ENCODE measurements around the gene TMEM63C.
"Not testable (repeated sequence)": the region's sequence is repeated elsewhere in the genome, so short reads cannot be mapped to it uniquely, and the experiment has no call there.

The TMEM63C gene

DNA sequence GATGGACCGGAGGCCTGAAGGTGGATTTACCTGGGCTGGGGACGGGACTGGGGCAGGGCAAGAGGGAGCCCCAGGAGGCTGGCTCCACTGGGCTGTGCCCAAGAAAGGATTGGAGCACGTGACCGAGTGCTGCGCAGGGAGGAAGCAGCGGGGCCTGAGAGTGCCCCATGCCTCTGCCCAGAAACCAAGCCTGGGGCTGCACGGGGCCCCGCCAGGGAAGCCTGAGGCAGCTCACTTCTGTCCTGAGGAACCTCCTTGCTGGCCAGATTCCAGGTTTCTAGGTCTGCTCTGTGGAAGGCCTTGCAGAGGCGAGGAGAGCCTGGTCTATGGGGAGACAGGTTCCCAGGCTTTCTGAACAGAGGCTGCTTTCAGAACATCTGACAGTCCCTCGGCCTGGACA, 79.0 kb downstream of the TMEM63C start:
- DNase-seq = no peak

DNA sequence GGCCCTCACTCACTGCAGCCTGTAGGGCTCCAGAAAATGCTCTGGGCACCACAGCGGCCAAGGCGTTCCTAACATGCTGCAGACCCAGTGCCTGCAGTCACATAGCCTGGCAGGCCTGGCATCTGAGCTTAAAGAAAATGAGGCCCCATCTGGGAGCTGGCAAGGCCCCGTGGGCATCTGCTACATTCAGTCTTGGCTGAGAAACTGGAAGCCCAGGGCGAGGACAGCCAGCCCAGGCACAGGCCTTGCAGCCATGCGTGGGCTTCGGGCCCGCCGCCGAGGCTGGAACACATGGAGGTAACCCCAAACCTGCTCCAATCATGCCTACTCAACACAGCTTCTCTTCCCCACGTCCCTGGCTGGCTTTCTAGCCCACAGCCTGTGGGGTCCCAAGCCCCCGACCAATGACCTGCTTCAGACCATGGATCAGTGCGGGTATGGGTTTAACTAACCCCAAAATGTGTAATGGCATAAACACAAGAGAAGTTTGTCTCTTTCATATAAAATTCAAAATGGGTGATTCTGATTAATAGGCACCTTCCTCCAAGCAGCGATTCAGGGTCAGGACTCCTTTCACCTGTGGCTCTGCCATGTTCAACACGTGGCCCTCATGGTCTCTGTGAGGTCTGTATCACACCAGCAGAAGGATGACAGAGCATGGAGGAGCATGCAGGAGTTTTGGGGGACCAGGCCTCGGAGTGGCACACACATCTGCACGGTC, 83.0 kb downstream of the TMEM63C start:
- no peak for DNase-seq

DNA sequence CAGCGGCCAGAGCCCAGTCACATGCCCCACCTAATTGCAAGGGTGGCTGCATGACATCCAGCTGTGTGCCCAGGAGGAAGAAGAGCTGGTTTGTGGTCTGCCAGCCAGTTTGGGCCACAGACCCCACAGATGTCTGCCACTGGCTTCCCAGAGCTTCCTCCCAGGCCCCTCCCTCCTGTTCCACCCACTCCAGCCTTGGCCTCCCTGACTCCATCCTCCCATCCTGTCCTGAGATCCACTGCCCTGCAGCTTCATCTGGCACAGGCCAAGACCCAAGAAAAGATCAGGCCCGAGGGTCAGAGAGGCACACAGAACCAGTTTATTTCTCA, 83.6 kb downstream of the TMEM63C start:
- no peak for DNase-seq

DNA sequence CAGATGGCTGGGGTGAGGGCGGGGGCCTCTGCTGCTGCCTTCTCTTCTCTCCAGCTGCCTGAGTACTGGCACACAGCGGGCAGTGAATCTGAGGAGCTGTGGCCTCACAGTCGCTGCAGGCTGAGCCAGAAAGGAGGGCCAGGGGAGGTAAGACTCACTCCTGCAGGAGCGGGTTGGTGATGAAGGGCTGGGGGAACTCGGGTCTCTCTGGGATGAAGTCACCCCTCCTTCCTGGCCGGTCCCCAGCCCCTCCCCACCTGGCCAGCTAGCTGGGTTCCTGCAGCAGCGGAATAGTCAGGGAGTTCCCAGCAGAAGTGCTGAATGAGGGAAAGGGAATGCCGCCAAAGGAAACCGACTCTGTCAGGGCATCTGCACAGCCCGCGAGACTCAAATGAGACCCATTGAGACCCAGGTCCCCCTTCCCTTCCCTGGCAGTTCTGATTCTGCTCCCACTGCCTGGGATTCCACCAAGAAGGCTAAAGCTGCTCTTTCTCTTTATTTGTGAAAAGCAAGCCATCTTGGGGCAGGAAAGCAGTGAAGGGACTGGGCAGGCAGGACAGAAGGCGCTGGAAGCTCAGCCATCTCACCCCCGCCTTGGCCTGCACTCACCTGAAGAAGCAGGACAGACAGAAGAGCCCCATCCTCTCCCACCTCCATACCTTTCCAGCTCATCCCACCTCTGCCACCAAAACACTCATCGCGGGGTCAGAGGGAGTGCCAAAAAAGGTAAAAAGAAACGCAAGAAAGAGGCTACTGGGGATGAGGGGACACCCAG, 84.2 kb downstream of the TMEM63C start:
- DNase-seq = no peak

DNA sequence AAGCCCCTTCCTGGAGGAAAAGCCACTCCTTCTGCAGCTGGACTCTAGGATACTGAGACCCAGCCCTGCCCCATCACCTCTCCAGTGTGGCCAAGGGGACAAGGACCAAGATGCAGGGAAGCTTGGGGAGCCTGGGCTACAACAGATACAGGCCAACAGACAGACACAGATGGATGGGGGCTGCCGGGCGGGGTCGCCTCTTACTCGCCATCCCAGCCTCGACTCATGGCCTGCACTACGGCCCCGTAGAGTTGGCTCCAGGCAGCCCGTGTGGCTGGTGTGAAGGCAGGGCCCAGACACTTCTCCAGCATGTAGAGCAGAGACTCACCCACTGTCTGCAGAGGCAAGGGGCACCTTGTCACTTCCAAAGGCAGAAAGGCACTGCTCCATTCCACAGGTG, 84.7 kb downstream of the TMEM63C start:
- DNase-seq = no peak

DNA sequence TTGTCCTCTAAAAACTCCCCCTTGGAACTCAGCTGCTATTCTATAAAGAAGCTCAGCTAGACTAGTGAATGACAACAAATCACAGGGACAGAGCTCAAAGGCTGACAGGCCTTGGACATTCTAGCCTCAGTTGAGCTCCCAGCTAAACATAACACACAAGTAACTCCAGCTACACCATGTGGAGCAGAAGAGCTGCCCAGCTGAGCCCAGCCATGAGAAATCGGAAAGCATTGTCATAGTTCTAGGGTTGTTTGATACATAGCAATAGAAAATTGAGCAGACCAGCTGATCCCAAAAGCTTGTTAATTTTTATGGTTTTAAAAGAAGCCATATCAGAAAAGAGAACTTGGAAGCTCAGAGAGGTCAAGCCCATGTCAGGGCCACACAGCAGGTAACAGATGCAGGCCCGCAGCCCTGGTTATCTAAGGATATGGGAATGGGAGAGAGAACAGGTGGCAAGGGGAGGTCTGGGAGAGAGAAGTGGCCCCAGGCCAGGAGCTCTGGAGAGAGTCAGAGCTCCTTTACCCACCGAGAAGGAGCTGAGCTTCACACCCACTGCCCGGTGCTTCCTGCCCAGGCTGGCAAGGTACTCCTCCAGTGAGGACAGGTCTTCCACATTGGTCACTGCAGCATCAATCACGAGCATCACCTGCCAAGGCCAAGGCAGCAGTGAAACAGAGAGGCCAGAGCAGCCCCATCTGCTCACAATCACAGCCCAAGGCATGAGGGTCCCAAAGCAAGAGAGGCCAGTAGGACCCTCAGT, 86.5 kb downstream of the TMEM63C start:
- no peak for DNase-seq

DNA sequence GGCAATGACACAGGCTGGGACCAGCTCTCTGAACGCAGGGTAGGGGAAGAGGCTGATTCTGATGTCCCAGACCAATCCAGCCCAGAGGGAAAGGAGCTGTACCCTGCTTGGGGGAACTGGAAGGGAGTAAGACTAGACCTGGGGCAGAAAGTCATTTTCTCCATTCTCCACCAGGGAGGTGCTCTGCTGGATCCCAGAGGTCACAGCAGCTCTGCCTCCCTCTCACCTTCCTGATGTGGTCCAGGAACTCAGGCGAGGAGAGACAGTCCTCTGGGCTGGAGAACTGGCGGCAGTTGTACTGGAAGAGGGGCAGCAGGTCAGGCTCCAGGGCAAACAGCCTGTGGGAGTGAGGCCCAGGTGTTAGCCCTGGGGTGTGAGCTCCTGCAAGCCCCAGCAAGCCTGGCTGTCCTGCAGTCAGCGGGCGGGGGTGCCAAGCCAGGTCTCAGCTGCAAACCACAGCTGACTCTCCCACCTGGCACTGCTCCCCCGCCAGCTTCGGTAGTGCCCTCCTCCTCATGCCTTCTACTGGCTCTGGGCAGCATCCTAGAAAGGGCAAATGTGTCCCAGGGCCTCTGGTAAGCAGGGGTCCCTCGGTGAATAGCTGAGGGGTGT, 87.5 kb downstream of the TMEM63C start:
- DNase-seq = no peak

DNA sequence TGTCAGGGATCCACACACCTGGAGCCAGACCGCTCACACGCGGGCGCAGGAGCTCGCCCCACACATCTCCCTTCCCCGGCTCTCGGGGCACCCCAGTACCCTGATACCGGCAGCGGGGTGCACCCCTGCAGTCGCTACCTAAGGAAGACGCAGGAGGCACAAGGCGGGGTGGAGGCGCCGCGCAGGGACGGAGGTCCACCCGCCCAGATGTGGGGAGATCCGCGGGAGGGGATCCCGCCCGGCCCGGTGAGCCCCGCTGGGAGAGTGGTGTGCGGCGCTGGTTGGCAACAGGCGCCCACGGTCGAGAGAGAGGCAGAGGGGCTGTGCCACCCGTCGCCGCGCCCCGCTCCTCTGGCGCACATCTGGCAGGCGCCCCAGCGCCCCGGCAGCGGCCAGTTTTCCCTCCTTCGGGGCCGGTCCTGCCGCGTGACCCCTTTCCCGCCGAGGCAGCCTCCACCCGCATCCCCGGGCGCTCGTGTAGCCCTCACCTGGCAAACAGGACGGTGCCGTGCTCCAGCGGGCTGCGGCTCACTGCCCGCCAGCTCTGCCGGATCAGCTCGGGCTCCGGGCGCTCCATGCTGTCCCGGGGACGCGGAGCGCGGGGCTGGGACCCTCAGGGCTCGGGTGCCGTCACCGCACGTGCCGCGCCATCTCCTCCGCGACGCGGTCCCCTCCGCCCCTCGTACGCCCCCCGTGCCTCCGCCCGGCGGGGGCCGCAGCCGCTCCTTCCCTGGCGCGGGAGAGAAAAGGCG, 88.9 kb downstream of the TMEM63C start:
- no peak for DNase-seq

DNA sequence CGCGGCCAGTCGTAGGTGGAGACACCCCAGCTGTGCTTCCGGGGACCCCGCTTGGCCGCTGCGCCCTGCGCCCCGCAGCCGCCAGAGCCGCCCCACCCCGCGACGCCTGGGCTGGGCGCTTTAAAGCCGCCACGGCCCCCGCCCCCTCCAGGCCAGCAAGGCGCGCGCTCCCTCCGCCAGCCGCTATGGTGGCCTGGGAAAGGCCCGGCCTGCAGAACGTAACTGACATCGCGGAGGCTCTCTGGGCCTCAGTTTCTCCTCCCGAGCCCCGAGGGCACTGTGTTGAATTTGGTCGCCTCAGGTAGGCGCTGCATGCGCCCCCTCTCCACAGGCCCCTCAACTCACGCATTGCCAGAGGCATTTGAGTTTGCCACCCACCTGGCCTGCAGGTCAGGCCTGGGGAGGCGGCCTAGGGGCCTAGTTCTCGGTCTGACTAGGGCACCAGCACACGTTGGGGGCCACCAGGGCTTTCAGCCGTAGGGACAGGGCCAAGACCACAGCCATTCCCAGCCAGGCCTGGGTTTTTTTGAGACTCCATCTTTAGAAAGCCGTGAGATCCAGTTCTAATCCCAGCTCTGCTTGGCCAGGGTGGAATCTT, 89.6 kb downstream of the TMEM63C start, which contains the start of gene NGB:
Gene NGB (minus strand): TSS at position 94 of the 598 bp plus-strand sequence. CDS start 269 bp downstream, outside the sequence.
- DNase-seq = no peak

DNA sequence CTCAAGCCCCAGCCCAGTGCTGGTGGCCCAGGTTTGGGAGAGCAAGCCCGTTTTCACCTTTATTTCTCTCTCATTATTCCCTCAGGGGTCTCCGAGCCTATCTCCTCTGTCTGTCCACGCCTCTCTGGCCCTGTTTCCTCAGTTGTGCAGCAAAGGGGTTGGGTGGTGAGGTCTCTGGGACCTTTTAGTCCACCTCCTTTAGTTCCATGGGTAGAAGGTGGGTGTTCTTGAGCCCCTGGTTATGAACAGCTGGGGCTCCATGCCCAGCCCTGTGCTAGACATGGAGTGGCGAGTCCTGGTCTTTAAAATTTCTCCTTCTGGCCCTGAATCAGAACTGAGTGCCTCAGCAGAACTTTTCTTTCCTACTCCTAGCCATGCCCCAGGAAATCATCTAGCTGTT, 90.7 kb downstream of the TMEM63C start:
- DNase-seq = no peak

DNA sequence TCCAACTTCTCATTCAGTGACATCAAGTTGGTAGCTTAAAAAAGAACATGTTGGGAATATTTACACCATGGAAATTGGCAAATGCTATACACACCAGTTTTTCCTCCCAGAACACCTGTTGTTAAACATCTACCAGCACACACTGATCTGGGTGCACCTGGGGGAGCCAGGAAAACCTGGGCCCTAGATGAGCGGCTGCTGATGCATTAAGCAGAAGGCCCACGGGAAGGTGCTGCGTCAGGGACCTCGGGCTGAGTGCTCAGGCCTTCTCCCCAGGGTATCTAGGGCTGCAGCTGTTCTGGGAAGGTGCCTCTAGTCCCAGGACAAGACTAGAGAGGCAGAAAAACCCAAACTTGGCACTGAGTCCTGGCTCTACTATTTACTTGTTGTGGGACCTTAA, 92.2 kb downstream of the TMEM63C start:
- DNase-seq = no peak

DNA sequence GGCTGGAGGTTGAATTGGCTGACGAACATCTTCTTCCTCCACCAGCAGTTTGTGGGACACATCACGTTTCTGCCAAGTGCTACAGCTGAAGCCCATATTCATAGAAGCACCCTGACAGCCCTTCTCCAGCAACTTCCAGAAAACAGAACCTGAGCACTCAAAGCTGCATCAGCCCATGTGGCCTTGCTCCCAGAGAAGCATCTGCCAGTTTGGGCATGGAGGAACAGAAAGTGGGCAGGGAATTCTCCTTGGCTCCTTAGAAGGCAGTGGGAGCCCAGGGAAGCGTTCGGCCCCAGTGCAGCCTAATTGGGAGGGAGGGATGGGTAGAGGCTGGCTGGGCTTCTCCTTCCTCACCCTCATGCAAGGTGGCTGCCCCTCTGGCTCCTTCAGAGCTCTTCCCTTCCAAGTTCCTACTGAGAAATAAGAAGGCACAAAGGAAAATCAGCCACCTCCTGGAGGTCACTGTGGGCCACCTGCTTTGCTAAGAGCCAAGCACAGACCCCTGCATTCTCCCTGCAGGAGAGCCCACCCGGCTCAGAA, 93.5 kb downstream of the TMEM63C start:
- no peak for DNase-seq

DNA sequence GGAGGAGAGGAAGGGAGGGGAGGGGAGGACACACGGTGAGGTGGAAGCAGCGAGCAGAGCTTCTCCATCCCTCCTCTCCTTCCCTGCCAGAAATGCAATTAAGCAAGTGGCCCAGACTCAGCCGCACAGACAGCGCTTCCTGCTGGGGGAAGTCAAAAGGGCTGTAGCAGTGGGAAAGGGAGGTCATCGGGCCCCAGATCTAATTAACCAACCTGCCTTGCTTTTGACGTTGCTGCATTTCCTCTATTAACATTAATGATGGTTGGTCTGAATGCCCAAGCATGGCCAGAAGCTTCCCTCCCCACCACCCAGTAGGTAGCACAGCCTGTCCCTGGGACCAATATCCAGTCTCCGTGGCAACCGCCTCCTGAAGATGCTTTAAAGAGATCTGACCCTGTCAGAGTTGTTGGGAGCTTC, 94.0 kb downstream of the TMEM63C start:
- no peak for DNase-seq

DNA sequence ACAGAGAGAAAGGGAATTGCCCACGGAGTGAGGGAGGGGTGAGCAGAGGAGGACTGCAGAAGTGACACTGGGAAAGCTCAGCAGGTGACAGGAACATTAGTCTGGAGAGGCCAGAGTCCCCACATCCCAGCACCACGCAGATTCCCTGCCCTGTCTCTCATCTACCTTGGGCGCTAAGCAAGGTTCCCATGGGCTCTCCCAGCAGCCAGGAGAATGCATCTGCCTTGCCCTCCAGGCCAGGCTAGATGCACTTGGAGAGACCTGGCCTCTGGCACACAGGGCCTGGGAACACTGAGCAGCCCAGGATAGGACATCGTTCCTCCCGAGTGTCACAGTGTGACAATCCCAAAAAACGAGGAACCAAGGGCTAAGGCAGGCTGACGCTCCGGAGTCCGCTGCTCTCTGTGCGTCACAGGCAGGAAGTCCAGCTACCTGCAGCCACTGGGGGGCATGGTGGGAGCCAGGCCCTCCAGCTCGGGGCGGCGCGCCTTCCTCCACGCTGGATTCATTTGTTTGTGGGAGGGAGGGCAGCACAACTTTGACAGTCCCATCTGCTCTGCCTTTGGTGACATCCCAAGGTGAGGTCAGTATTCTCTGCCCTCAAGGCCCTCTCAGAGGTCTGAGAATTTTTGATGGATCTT, 94.8 kb downstream of the TMEM63C start:
- no peak for DNase-seq

DNA sequence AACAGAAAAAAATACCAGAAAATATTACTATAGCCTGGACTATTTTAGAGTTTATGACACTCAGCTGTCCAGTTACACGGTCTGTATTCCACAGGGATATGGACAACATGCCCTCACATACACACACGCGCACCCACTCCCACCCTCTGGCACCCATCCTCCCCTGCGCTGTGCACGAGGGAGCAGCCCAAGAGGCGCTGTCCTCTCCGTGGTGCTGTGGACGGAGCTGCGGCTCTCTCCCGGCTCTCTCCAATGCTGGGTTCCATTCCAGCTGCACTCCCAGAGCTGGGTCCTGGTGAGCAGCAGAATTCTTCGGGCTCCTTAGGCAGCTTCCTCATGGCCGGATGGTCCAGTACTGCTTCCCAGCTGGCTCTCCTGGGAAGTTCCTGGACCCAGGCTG, 95.4 kb downstream of the TMEM63C start:
- DNase-seq = no peak

DNA sequence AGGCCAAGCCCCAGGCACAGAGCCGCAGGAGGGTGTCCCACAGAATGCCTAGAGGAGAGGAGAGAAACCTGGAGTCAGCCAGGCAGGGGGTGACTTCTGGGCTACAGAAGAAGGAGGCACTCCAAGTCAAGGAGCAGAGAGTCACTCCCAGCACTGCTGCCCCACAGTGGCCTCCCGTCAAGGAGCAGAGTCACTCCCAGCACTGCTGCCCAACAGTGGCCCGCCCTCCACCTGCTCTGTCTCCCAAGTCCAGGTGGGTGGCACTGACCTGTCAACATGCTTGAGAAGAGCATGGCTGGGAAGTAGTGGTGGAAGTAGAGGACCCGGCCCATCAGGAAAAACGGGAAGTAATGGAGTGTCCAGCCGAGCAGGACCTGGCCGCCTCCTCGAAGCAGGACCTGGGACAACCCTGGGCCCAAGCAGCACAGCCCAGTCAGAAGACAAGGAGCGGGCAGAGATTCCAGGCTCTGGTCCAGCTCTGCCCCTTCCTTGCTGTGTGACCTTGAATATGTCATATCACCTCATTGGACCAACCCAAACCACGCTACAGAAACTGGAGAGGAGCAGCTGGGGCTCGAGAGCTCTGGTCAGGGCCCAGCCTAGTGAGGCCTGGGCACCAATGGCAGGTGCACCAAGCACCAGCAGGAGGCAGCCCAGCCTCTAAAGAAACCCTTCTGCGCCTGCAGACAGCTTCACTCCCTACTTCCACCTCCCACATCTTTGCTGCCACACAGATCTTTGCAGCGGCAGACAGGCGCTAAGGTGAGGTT, 97.0 kb downstream of the TMEM63C start:
- no peak for DNase-seq

DNA sequence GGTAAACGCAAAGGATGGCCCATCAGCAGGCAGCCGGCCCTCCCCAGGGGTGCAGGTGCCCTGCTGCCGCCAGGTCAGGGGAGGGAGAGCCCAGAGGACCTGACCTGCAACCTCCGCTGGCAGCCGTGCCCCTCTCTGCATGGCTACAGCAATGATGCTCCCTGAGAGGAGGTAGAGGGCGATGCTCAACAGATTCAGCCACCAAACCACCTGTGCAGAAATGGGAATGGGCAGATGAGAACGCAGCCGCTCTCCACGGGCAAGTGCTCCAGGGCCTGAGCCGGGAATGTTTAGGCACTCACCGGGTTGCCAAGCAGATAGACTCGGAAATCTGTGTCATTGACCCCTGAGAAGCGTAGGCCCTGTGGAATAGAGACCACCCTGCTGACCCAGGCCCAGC, 98.1 kb downstream of the TMEM63C start:
- DNase-seq = no peak

DNA sequence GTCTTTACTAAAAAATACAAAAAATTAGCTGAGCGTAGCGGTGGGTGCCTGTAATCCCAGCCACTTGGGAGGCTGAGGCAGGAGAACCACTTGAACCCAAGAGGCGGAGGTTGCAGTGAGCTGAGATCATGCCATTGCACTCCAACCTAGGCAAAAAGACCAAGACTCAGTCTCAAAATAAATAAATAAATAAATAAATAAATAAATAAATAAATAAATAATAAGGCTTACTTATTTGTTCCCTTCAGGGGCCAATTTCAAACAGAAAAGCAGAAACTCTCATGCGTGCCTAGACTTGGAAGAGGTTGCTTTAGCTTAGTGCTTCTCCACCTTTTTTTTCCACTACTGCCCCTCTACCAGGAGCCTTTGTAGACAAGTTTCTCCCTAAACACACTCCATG, 99.3 kb downstream of the TMEM63C start:
- not testable (repeated sequence) for DNase-seq

DNA sequence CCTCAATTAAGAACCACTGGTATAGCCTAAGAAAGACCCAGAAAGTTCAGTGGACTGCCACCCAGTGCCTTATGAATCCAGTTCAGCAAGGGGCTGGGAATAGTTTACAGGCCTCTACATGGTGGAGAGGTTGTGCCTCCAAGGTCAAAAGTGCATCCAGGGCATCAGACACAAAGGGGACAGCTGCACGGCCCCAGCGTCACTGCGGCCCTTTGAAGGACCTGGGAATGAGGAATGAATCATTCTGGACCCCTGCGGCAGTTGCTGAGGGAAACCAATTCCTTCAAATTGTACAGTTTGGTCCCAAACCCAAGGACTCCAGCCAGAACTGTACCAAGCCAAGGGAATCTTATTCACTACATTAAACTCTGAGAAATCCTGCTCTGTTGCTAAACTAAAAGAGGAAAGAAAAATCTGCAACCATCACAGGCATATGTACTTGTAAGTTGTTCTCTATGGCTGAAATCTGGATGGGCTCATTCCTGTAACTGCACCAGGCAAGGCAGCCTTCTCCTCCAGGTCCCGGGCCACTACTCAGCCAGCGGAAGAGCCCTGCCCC, 100.3 kb downstream of the TMEM63C start:
- no peak for DNase-seq

DNA sequence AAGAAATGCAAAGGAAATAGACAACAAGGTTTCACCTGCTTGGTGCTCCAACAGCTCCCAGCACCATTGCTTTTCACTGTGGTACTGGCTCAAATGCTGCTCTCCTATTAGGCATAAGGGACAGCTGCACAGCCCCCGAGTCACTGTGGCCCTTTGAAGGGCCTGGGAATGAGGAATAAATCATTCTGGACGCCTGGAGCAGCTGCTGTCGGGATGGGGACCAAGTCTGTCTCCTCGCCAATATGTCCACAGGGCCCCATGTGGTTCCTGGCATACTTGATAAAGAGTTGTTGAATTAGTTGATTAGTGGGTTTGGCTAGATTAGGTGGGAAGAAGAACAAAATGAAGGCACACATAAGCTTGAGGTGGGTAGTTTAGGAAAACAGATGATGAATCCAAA, 102.5 kb downstream of the TMEM63C start:
- no peak for DNase-seq
